Fibroblast of lung (primary cell): Measurements from ENCODE around the gene LYRM2.
A peak's percentile ranks its signal among the peaks of the same experiment; 100 is the strongest.

Experiments used
- EZH2 ChIP-seq: IDR thresholded peaks from 2 replicates; pipeline ENCODE4 v1.5.1; 2012; ENCODE audit warnings: low read length, control low read depth, mild to moderate bottlenecking; ENCODE audit errors: missing control alignments
- TF ChIP-seq, protein P1 (sequence below), 2 donors: IDR thresholded peaks in 1 of 2; conservative IDR thresholded peaks in 1 of 2; 1 replicate in 1 of 2; 2 replicates in 1 of 2; pipeline ENCODE4 v1.5.1; 2011 to 2012; ENCODE audit warnings: low read length in 2 of 2, control low read depth in 1 of 2, inconsistent platforms in 1 of 2, low read depth in 1 of 2, mild to moderate bottlenecking in 1 of 2

DNA sequence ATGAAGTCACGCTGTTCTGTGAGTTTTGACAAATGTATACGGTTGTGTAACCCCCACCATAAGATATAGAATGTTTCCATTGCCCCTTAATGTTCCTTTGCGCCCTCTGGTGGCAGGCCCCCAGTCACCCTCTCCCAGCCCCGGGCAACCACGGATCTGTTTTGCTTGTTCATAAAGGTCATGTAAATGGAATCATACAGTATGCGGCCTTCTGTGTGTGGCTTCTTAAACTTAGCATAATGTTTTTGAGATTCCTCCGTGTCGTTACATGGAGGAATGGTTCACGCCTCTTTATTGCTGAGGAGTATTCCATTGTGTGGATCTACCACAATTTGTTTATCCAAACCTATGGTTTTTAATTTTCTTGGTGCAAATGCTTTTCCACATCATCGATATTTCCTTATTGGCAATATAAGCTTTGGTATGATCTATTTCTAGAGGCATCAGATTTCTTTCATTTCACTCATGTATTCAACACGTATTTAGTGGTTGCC is 28.4 kb downstream of the LYRM2 start:
- TF ChIP-seq, protein P1, sequence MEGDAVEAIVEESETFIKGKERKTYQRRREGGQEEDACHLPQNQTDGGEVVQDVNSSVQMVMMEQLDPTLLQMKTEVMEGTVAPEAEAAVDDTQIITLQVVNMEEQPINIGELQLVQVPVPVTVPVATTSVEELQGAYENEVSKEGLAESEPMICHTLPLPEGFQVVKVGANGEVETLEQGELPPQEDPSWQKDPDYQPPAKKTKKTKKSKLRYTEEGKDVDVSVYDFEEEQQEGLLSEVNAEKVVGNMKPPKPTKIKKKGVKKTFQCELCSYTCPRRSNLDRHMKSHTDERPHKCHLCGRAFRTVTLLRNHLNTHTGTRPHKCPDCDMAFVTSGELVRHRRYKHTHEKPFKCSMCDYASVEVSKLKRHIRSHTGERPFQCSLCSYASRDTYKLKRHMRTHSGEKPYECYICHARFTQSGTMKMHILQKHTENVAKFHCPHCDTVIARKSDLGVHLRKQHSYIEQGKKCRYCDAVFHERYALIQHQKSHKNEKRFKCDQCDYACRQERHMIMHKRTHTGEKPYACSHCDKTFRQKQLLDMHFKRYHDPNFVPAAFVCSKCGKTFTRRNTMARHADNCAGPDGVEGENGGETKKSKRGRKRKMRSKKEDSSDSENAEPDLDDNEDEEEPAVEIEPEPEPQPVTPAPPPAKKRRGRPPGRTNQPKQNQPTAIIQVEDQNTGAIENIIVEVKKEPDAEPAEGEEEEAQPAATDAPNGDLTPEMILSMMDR (conservative IDR thresholded peaks at IDR 0.05 in 1 of 2, IDR thresholded peaks at IDR 0.05 in 1 of 2; ENCODE audit: low read depth in 1 of 2, low read length in 2 of 2): peak; percentile 72 to 79
- no peak for TF ChIP-seq EZH2
